Testis (tissue), 2 donors: ENCODE data around the gene RANBP17.

Source experiments
- POLR2A ChIP-seq: fragments of 450-650 bp; IDR thresholded peaks from one replicate; pipeline ENCODE4 v1.6.1; 2017; ENCODE audit warnings: antibody characterized with exemption, mild to moderate bottlenecking, moderate library complexity
- TF ChIP-seq, protein P1 (sequence below), 3 experiments: fragments of 450-650 bp in 2 of 3; fragments of 200-600 bp in 1 of 3; sonication (generic) in 1 of 3; IDR thresholded peaks; one replicate each; pipeline ENCODE4 v1.5.1; 2016 to 2019; ENCODE audit warnings: antibody characterized with exemption in 3 of 3, mild to moderate bottlenecking in 2 of 3, moderate library complexity in 1 of 3

DNA sequence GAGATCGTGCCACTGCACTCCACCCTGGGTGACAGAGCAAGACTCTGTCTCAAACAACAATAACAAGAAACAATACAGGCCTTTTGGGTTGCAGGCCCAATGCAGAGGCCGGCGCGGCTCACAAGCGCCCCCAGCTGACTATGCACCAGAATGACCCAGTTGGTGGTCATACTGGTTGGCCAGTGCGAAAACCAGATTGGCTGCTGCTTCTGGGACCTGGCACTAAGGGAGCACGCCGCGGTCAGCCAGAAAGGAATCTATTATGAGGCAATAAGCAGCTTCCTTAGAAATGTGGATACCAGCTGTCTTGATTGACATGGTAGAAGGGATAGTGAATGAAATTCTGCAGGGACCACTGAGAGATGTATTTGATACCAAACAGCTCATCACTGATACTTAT, 35.0 kb downstream of the RANBP17 start:
- no peak for TF ChIP-seq POLR2A
- TF ChIP-seq, protein P1, sequence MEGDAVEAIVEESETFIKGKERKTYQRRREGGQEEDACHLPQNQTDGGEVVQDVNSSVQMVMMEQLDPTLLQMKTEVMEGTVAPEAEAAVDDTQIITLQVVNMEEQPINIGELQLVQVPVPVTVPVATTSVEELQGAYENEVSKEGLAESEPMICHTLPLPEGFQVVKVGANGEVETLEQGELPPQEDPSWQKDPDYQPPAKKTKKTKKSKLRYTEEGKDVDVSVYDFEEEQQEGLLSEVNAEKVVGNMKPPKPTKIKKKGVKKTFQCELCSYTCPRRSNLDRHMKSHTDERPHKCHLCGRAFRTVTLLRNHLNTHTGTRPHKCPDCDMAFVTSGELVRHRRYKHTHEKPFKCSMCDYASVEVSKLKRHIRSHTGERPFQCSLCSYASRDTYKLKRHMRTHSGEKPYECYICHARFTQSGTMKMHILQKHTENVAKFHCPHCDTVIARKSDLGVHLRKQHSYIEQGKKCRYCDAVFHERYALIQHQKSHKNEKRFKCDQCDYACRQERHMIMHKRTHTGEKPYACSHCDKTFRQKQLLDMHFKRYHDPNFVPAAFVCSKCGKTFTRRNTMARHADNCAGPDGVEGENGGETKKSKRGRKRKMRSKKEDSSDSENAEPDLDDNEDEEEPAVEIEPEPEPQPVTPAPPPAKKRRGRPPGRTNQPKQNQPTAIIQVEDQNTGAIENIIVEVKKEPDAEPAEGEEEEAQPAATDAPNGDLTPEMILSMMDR (IDR thresholded peaks at IDR 0.05): no peak
